GM12878 (cell line): Measurements from ENCODE around the gene EIF2B4. TPM values are rescaled to one million over a fixed set of nuclear protein-coding genes. Genes with fewer than 3 reads are reported as not detected.

Experiments
- ATAC-seq: fragments of 200-7000 bp; cut with Tn5 transposase; 3 replicates; pipeline ENCODE4 v1.9.1; 2020; ENCODE audit warnings: mild to moderate bottlenecking, moderate library complexity
- BruUV-seq: library from RNA; stranded (reverse); fragments of 400-500 nt; replicated peaks from 2 replicates; lab custom pipeline; 2021; lab: Mats Ljungman, UMichigan
- CTCF ChIA-PET: fragments of 300-600 bp; sonication (Branson Sonifier 250); formaldehyde crosslinking; extraction: SDS; loops from one replicate; lab custom pipeline; 2021; ENCODE audit warnings: inconsistent platforms; lab: Yijun Ruan, JAX
- POLR2A ChIA-PET: fragments of 350-600 bp; formaldehyde crosslinking; extraction: SDS; loops from one replicate; lab custom pipeline; 2021; ENCODE audit warnings: inconsistent platforms; lab: Charles Lee
- RAD21 ChIA-PET: fragments of 300-600 bp; sonication (Branson Sonifier 250); formaldehyde crosslinking; loops from one replicate; lab custom pipeline; 2023; ENCODE audit warnings: antibody characterized with exemption; ENCODE audit not compliant: unreplicated experiment; lab: Charles Lee
- SMC1A ChIA-PET: fragments of 300-600 bp; sonication (Branson Sonifier 250); formaldehyde crosslinking; loops from one replicate; lab custom pipeline; 2023; ENCODE audit not compliant: unreplicated experiment, uncharacterized antibody; lab: Charles Lee
- DNase-seq: peaks from one replicate; pipeline ENCODE4 v3.0.0-alpha.2; 2011; ENCODE audit warnings: low read depth, low spot score
- FAIRE-seq: peaks from 3 replicates; lab custom pipeline; 2011; peaks lifted over from hg19 to GRCh38; lab: Jason Lieb, UNC
- H2AFZ ChIP-seq: 2 replicates; pipeline ENCODE4 v1.6.0; 2011; ENCODE audit warnings: low read depth, low read length, control low read depth; ENCODE audit not compliant: control insufficient read depth
- H3K27ac ChIP-seq: 2 replicates; pipeline ENCODE4 v1.5.1; 2011; ENCODE audit warnings: control low read depth; ENCODE audit not compliant: control insufficient read depth, insufficient read depth
- H3K27me3 ChIP-seq, 2 experiments: replicated peaks in 1 of 2; 2 replicates each; pipeline versions ENCODE4 v1.6.0 to v1.6.1; 2011; ENCODE audit warnings: low read length in 1 of 2; ENCODE audit not compliant: control insufficient read depth in 2 of 2, insufficient read depth in 2 of 2
- H3K36me3 ChIP-seq, 2 experiments: 2 replicates each; pipeline ENCODE4 v1.5.1; 2011; ENCODE audit warnings: low read length in 1 of 2; ENCODE audit not compliant: control insufficient read depth in 2 of 2, insufficient read depth in 2 of 2
- H3K4me1 ChIP-seq: 2 replicates; pipeline ENCODE4 v1.6.1; 2011; ENCODE audit warnings: mild to moderate bottlenecking, low read length, moderate library complexity, mixed read lengths; ENCODE audit not compliant: control insufficient read depth, insufficient read depth
- H3K4me2 ChIP-seq: 2 replicates; pipeline ENCODE4 v1.6.0; 2011; ENCODE audit warnings: control low read depth; ENCODE audit not compliant: control insufficient read depth, insufficient read depth
- H3K4me3 ChIP-seq: fragments of 200-600 bp; sonication (generic); 2 replicates; pipeline ENCODE4 v1.5.1; 2016
- H3K79me2 ChIP-seq: 2 replicates; pipeline ENCODE4 v1.6.0; 2011; ENCODE audit warnings: low read length; ENCODE audit not compliant: control insufficient read depth, insufficient read depth
- H3K9ac ChIP-seq: 2 replicates; pipeline ENCODE4 v1.8.0; 2011; ENCODE audit warnings: low read length, control low read depth, mixed read lengths; ENCODE audit not compliant: control insufficient read depth, insufficient read depth
- H3K9me3 ChIP-seq: replicated peaks from 3 replicates; pipeline ENCODE4 v1.5.1; 2011; ENCODE audit warnings: mild to moderate bottlenecking, low read length; ENCODE audit not compliant: control insufficient read depth, insufficient read depth
- H4K20me1 ChIP-seq: 2 replicates; pipeline ENCODE4 v1.6.0; 2011; ENCODE audit not compliant: control insufficient read depth, insufficient read depth
- ASH2L ChIP-seq: fragments of 300-600, 200-600 bp; sonication (generic); IDR thresholded peaks from 2 replicates; pipeline ENCODE4 v1.6.1; 2017; ENCODE audit warnings: low read depth, mild to moderate bottlenecking, borderline replicate concordance
- CHD2 ChIP-seq: IDR thresholded peaks from 2 replicates; pipeline ENCODE4 v1.6.1; 2011; ENCODE audit warnings: low read depth, low read length, improper control_type of control experiment, borderline replicate concordance
- CTCF ChIP-seq, 3 experiments: IDR thresholded peaks in 2 of 3; conservative IDR thresholded peaks in 1 of 3; 2 replicates each; pipeline ENCODE4 v1.5.1; 2011; ENCODE audit warnings: low read depth in 3 of 3, low read length in 3 of 3, mild to moderate bottlenecking in 3 of 3, control low read depth in 2 of 3, moderate library complexity in 2 of 3, inconsistent platforms in 1 of 3, mixed read lengths in 1 of 3; ENCODE audit not compliant: control insufficient read depth in 2 of 3, insufficient read depth in 1 of 3; ENCODE audit errors: extremely low read depth in 1 of 3
- IKZF1 ChIP-seq: fragments of 450-650 bp; conservative IDR thresholded peaks from 2 replicates; pipeline ENCODE4 v1.6.1; 2017; ENCODE audit warnings: antibody characterized with exemption, mild to moderate bottlenecking
- IKZF2 ChIP-seq, 2 experiments: fragments of 450-650 bp; IDR thresholded peaks; 2 replicates each; pipeline ENCODE4 v1.6.1; 2017; ENCODE audit warnings: mild to moderate bottlenecking in 2 of 2, moderate library complexity in 2 of 2
- LARP7 ChIP-seq: fragments of 450-650 bp; IDR thresholded peaks from 2 replicates; pipeline ENCODE4 v1.6.1; 2017; ENCODE audit warnings: mild to moderate bottlenecking
- MEF2B ChIP-seq: fragments of 450-650 bp; IDR thresholded peaks from 2 replicates; pipeline ENCODE4 v1.6.1; 2018; ENCODE audit warnings: mild to moderate bottlenecking, moderate library complexity; ENCODE audit not compliant: partially characterized antibody, poor library complexity, severe bottlenecking
- PAX5 ChIP-seq: IDR thresholded peaks from 2 replicates; pipeline ENCODE4 v1.6.1; 2011; ENCODE audit warnings: low read depth, low read length, borderline replicate concordance
- PBX3 ChIP-seq: IDR thresholded peaks from 2 replicates; pipeline ENCODE4 v1.6.1; 2011; ENCODE audit warnings: mild to moderate bottlenecking, low read depth, low read length, moderate library complexity; ENCODE audit not compliant: insufficient replicate concordance
- PML ChIP-seq: IDR thresholded peaks from 2 replicates; pipeline ENCODE4 v1.6.1; 2012; ENCODE audit warnings: low read length, inconsistent platforms
- RAD21 ChIP-seq: IDR thresholded peaks from 2 replicates; pipeline ENCODE4 v1.6.1; 2011; ENCODE audit warnings: mild to moderate bottlenecking, low read depth, low read length, moderate library complexity; ENCODE audit not compliant: insufficient read depth
- RELA ChIP-seq: fragments of 450-650 bp; IDR thresholded peaks from 2 replicates; pipeline ENCODE4 v1.8.0; 2014; ENCODE audit warnings: borderline replicate concordance; ENCODE audit not compliant: partially characterized antibody
- RUNX3 ChIP-seq: IDR thresholded peaks from 2 replicates; pipeline ENCODE4 v1.6.1; 2012; ENCODE audit warnings: low read length, inconsistent platforms
- SMC3 ChIP-seq: IDR thresholded peaks from 2 replicates; pipeline ENCODE4 v1.6.1; 2011; ENCODE audit warnings: low read length, improper control_type of control experiment, borderline replicate concordance
- WGBS: methylation state at CpG from one replicate; pipeline ENCODE4 v1.1.6; 2016; ENCODE audit warnings: low lambda C conversion rate; ENCODE audit not compliant: insufficient replicate concordance, insufficient coverage; ENCODE audit errors: missing lambda C conversion rate; 5-methylcytosine and 5-hydroxymethylcytosine counted together
- in situ Hi-C: fragments of 300-500 bp; cut with MboI; formaldehyde crosslinking; loops from 9 replicates; pipeline ENCODE4 v1.14.3; 2018; ENCODE audit warnings: mixed read lengths
- intact Hi-C: fragments of 100-400 bp; cut with micrococcal nuclease; formaldehyde crosslinking; loops from one replicate; pipeline ENCODE4 v1.14.2; 2022; ENCODE audit not compliant: unreplicated experiment
- polyA plus RNA-seq, 11 experiments: library from polyadenylated mRNA; depleted of rRNA in 4 of 11; unstranded in 6 of 11; stranded (reverse) in 5 of 11; fragments of >200 nt; fragmentation: Nextera tagmentation in 4 of 11; fragmentation: Illumina TruSeq in 1 of 11; extraction: Ambion mirVana in 4 of 11; extraction: Trizol in 1 of 11; gene quantifications; 1 replicate in 1 of 11; 2 replicates in 10 of 11; pipeline versions ENCODE4 v1.2.1 to v1.2.3, GENCODE V29; 2011 to 2016; ENCODE audit warnings: inconsistent platforms in 2 of 11, missing spikeins in 2 of 11, low read depth in 1 of 11
- total RNA-seq, 4 experiments: library from RNA; depleted of rRNA in 3 of 4; stranded (reverse); fragments of >200 nt in 3 of 4; fragmentation: Illumina TruSeq in 1 of 4; extraction: Trizol in 1 of 4; gene quantifications; 2 replicates each; pipeline versions ENCODE4 v1.2.1 to v1.2.3, GENCODE V29; 2013 to 2021

The EIF2B4 gene
- total and polyA plus RNA-seq, 10 of the 15 experiments (the other 5 are each of a cell fraction or from before 2014, with no cell fraction given), result 13.4 to 53.9 (median 27.5) TPM

GRCh38 chr2:27407798-27408491, 37.8 kb upstream of the EIF2B4 start:
- in situ Hi-C loops, result no loop called here
- BruUV-seq, result no TSS peak
- Histone ChIP-seq H3K4me2 (peak overlapping the region; percentile 93), H3K4me1 (peaks cover 6% of the 10 kb centered on the region; the same call in 1 of the 2 replicates), H3K79me2 (peaks cover 60% of the 10 kb centered on the region)
- RAD21 ChIA-PET, result interaction anchor here (1.1 to 1.7 kb wide), 3 partner anchors 21 to 37 kb away, joined by 3 to 4 read pairs (median 3); no protein-coding TSS in a partner anchor
- TF ChIP-seq SMC3 (peak; percentile 31; the same call in 1 of the 2 replicates), IKZF2 (IDR thresholded peaks at IDR 0.05) (peak; percentile 52 to 53; a peak in 3 of 4 replicates), PAX5 (no peak), RUNX3 (peak; percentile 16; the same call in 1 of the 2 replicates), PBX3 (no peak), IKZF1 (peak; percentile 46), RAD21 (peak; percentile 32), MEF2B (peak; percentile 93), RELA (no peak), PML (no peak), CTCF (IDR thresholded peaks at IDR 0.05 in 2 of 3, conservative IDR thresholded peaks at IDR 0.05 in 1 of 3; ENCODE audit: control insufficient read depth in 2 of 3, extremely low read depth in 1 of 3, insufficient read depth in 1 of 3, low read depth in 3 of 3, low read length in 3 of 3) (peak; percentile 15 to 36 (median 33); a peak in 3 of 6 replicates), ASH2L (no peak), LARP7 (no peak), CHD2 (no peak)
- TF ChIP-seq, all 136 proteins: peak for 7
- Histone ChIP-seq H2AFZ (no peak overlapping the region), H3K9me3 (no peaks in the 10 kb centered on the region), H3K27me3 (no peaks in the 10 kb centered on the region), H3K27ac (peak overlapping the region; percentile 76), H4K20me1 (no peaks in the 10 kb centered on the region), H3K36me3 (no peaks in the 10 kb centered on the region; a peak in 1 of 4 replicates), H3K4me3 (peak overlapping the region; percentile 99), H3K9ac (peak overlapping the region; percentile 93)
- SMC1A ChIA-PET, result interaction anchor here (1.3 to 2.7 kb wide), 2 partner anchors 21 to 26 kb away, joined by 3 to 14 read pairs; partner anchors contain the start of gene NRBP1
- DNase-seq (no peak), FAIRE-seq (peak; percentile 35), ATAC-seq (no peak)
- CTCF ChIA-PET, result interaction anchor here (1.3 to 4.6 kb wide), 3 partner anchors 22 to 105 kb away, joined by 3 to 52 read pairs (median 10); partner anchors contain the start of gene NRBP1
- intact Hi-C loops, result loop anchor here (2.0 to 10.0 kb wide), 4 partner anchors 21 to 277 kb away; partner anchors contain the start of genes EIF2B4, NRBP1, SNX17 and ZNF512
- POLR2A ChIA-PET, result interaction anchor here (0.6 to 1.2 kb wide), 3 partner anchors 23 to 298 kb away, joined by 3 to 4 read pairs (median 3); no protein-coding TSS in a partner anchor
- WGBS, result 21% methylated on average over 9 of the region's 16 CpGs
